ENCODE results near the gene COLQ.

- TF ChIP-seq GABPA (IDR thresholded peaks at IDR 0.05 in 1 of 2, conservative IDR thresholded peaks at IDR 0.05 in 1 of 2) (no peak), CTCF (IDR thresholded peaks at IDR 0.05; ENCODE audit: low read depth, low read length, missing input control) (no peak)
These were observed 66.5 kb downstream of the COLQ start for GRCh38 chr3:15454965-15455364.
